Brain microvascular endothelial cell (primary cell): Measurements from ENCODE around the gene GNAT1.

Source experiments
- DNase-seq: peaks from one replicate; pipeline ENCODE4 v3.0.0-alpha.2; 2020
- H3K27ac ChIP-seq: fragments of 250-450 bp; sonication (Bioruptor Pico); 2 replicates; pipeline ENCODE4 v1.5.1; 2020; ENCODE audit warnings: mild to moderate bottlenecking, moderate library complexity
- H3K27me3 ChIP-seq: fragments of 250-450 bp; sonication (Bioruptor Pico); replicated peaks from 2 replicates; pipeline ENCODE4 v1.5.1; 2020; ENCODE audit warnings: mild to moderate bottlenecking
- H3K36me3 ChIP-seq: fragments of 250-450 bp; sonication (Bioruptor Pico); replicated peaks from 2 replicates; pipeline ENCODE4 v1.5.1; 2020; ENCODE audit warnings: mild to moderate bottlenecking
- H3K4me3 ChIP-seq: 2 replicates; pipeline ENCODE4 v1.5.1; 2011; ENCODE audit warnings: low read depth, mild to moderate bottlenecking, control low read depth, low read length, moderate library complexity
- CTCF ChIP-seq: IDR thresholded peaks from 2 replicates; pipeline ENCODE4 v1.5.1; 2011; ENCODE audit warnings: low read depth, mild to moderate bottlenecking, moderate library complexity, low read length, control low read depth, inconsistent platforms; ENCODE audit errors: missing control alignments
- in situ Hi-C: cut with HindIII; loops from 2 replicates; pipeline ENCODE4 v1.10.0; 2017; ENCODE audit warnings: low sequenced_read_pairs, low pct_ligation_motif_present

The GNAT1 gene

GRCh38 chr3:50194903-50195500 is 3.6 kb downstream of the GNAT1 start:
- Histone ChIP-seq H3K27me3 (peaks cover 11% of the 10 kb centered on the region), H3K4me3 (no peak overlapping the region), H3K36me3 (no peaks in the 10 kb centered on the region), H3K27ac (no peak overlapping the region)
- TF ChIP-seq CTCF: no peak
- no peak for DNase-seq
- in situ Hi-C loops: no loop called here

- no peak for TF ChIP-seq CTCF
- no peak for DNase-seq
- Histone ChIP-seq H3K4me3 (no peak overlapping the region), H3K36me3 (no peaks in the 10 kb centered on the region), H3K27ac (no peak overlapping the region), H3K27me3 (peaks cover 11% of the 10 kb centered on the region)
- in situ Hi-C loops: no loop called here
Measured at GRCh38 chr3:50195501-50196252, 4.3 kb downstream of the GNAT1 start.

- in situ Hi-C loops: no loop called here
- Histone ChIP-seq H3K4me3 (no peak overlapping the region), H3K27ac (no peak overlapping the region), H3K27me3 (peaks cover 11% of the 10 kb centered on the region), H3K36me3 (no peaks in the 10 kb centered on the region)
- DNase-seq: no peak
- no peak for TF ChIP-seq CTCF
Measured at GRCh38 chr3:50196253-50196801, 4.9 kb downstream of the GNAT1 start.

GRCh38 chr3:50201573-50202315 is 10.3 kb downstream of the GNAT1 start:
- TF ChIP-seq CTCF: no peak
- H3K27ac ChIP-seq: no peak overlapping the region
- in situ Hi-C loops: no loop called here
- no peak for DNase-seq
- H3K4me3 ChIP-seq: no peak overlapping the region
- H3K27me3 ChIP-seq: peaks cover 36% of the 10 kb centered on the region
- no peaks in the 10 kb centered on the region for H3K36me3 ChIP-seq

GRCh38 chr3:50202353-50203112 is 11.1 kb downstream of the GNAT1 start:
- Histone ChIP-seq H3K36me3 (no peaks in the 10 kb centered on the region), H3K27ac (no peak overlapping the region), H3K4me3 (no peak overlapping the region), H3K27me3 (peaks cover 36% of the 10 kb centered on the region)
- in situ Hi-C loops: no loop called here
- TF ChIP-seq CTCF: no peak
- no peak for DNase-seq
